ENCODE measurements around the gene ART3.

Gene ART3

GRCh38 chr4:76144546-76144945 is 70.0 kb downstream of the ART3 start:
- FAIRE-seq (no peak), DNase-seq (ENCODE audit: low spot score) (no peak)

- peak; percentile 30 for FAIRE-seq
- peak; percentile 71 for DNase-seq (ENCODE audit: low spot score)
Observed at GRCh38 chr4:76147454-76148141, 73.1 kb downstream of the ART3 start.

- FAIRE-seq, result peak; percentile 90
- peak; percentile 95 for DNase-seq (ENCODE audit: low spot score)
Observed at GRCh38 chr4:76148142-76148865, 73.8 kb downstream of the ART3 start, which contains the start of gene NUP54. Gene NUP54, minus strand, starts transcription at chr4:76148397. Its CDS starts 23 bp downstream, at chr4:76148374.

GRCh38 chr4:76153356-76153755 is 78.8 kb downstream of the ART3 start:
- no peak for FAIRE-seq
- DNase-seq (ENCODE audit: low spot score), result no peak

GRCh38 chr4:76155979-76156378 is 81.5 kb downstream of the ART3 start:
- no peak for DNase-seq (ENCODE audit: low spot score)
- no peak for FAIRE-seq

GRCh38 chr4:76156635-76157034 is 82.1 kb downstream of the ART3 start:
- no peak for FAIRE-seq
- DNase-seq (ENCODE audit: low spot score), result no peak

GRCh38 chr4:76160355-76160754 is 85.8 kb downstream of the ART3 start:
- no peak for DNase-seq (ENCODE audit: low spot score)
- no peak for FAIRE-seq

All from urothelium cell line (cell line).